HAP-1 (cell line): ENCODE measurements around the gene UTP4.

Experiments
- DNase-seq, 2 experiments: peaks; one replicate each; pipeline ENCODE4 v3.0.0-alpha.2; 2016 to 2020; ENCODE audit warnings: low spot score in 2 of 2
- H3K27me3 ChIP-seq: fragments of 250-450 bp; sonication (Bioruptor Pico); 2 replicates; pipeline ENCODE4 v1.5.1; 2020; ENCODE audit warnings: low read depth, mild to moderate bottlenecking, moderate library complexity
- H3K36me3 ChIP-seq: fragments of 250-450 bp; sonication (Bioruptor Pico); replicated peaks from 2 replicates; pipeline ENCODE4 v1.5.1; 2020; ENCODE audit warnings: mild to moderate bottlenecking
- H3K4me1 ChIP-seq: fragments of 250-450 bp; sonication (Bioruptor Pico); 2 replicates; pipeline ENCODE4 v1.5.1; 2020; ENCODE audit warnings: mild to moderate bottlenecking
- H3K4me3 ChIP-seq: fragments of 250-450 bp; sonication (Bioruptor Pico); 2 replicates; pipeline ENCODE4 v1.5.1; 2020; ENCODE audit warnings: mild to moderate bottlenecking, moderate library complexity
- H3K9me3 ChIP-seq: fragments of 250-450 bp; sonication (Bioruptor Pico); 2 replicates; pipeline ENCODE4 v1.5.1; 2020; ENCODE audit warnings: mild to moderate bottlenecking, moderate library complexity
- in situ Hi-C: fragments of 300-500 bp; cut with MboI; formaldehyde crosslinking; loops from 3 replicates; pipeline ENCODE4 v1.14.3; 2020; ENCODE audit warnings: low sequenced_read_pairs, inconsistent platforms, mixed read lengths

Gene UTP4

DNA sequence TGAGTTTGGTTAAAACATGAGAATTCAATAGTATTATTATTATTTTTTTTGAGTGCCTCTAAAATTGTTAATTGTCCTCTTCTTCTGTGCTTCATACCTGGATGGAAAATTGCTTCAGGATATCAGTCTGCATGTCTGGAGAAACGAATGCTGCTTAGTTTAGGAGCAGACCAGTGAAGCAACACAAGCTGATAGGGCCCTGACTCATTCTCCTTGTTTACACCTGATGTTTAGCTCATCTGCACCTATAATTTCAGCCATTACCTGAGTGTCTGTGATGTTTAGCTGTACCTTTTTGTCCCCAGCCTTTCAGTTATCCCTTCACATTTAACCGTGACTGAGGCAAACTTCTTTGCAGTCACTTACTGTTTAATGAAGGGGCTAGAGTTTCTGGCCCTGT lies 69.3 kb downstream of the UTP4 start:
- Histone ChIP-seq H3K36me3 (0 out of 2 replicates have a peak, but pooled peaks cover 3% of the 10 kb centered on the region), H3K4me1 (peaks cover 21% of the 10 kb centered on the region), H3K4me3 (no peak overlapping the region), H3K27me3 (no peaks in the 10 kb centered on the region), H3K9me3 (no peaks in the 10 kb centered on the region)
- DNase-seq, result no peak
- in situ Hi-C loops, result no loop called here

GRCh38 chr16:69204172-69204571 lies 71.7 kb downstream of the UTP4 start:
- in situ Hi-C loops, result no loop called here
- Histone ChIP-seq H3K27me3 (no peaks in the 10 kb centered on the region), H3K36me3 (0 out of 2 replicates have a peak, but pooled peaks cover 3% of the 10 kb centered on the region), H3K9me3 (no peaks in the 10 kb centered on the region; the same call in 1 of the 2 replicates), H3K4me1 (peaks cover 16% of the 10 kb centered on the region), H3K4me3 (no peak overlapping the region)
- no peak for DNase-seq

DNA sequence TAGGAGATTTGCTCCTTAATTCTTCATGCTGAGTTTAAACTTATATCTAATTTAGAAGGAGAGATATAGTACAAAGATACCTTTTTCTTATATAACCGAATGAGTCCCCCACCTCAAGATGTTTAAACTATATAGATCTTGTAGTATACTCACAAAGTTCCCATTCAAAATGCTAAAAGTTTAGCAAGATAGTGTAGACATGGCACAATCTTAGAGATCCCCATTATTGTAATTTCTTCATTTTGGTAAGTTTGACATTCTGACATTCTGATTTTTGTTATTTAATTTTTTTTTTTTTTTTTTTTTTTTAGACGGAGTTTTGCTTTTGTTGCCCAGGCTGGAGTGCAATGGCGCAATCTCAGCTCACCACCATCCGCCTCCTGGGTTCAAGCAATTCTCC lies 77.3 kb downstream of the UTP4 start:
- Histone ChIP-seq H3K9me3 (no peaks in the 10 kb centered on the region; the same call in 1 of the 2 replicates), H3K36me3 (no peaks in the 10 kb centered on the region)
- DNase-seq, result no peak

GRCh38 chr16:69217433-69217832 lies 85.0 kb downstream of the UTP4 start:
- Histone ChIP-seq H3K27me3 (no peaks in the 10 kb centered on the region), H3K9me3 (no peaks in the 10 kb centered on the region), H3K4me1 (peaks cover 6% of the 10 kb centered on the region), H3K36me3 (no peaks in the 10 kb centered on the region), H3K4me3 (no peak overlapping the region)
- DNase-seq, result no peak
- in situ Hi-C loops, result no loop called here

More for the DNA sequence above, 77.3 kb downstream of the UTP4 start:
- Histone ChIP-seq H3K4me1 (peaks cover 7% of the 10 kb centered on the region), H3K4me3 (no peak overlapping the region), H3K27me3 (no peaks in the 10 kb centered on the region)
- in situ Hi-C loops, result no loop called here
